Heart left ventricle (tissue), 16 donors: ENCODE measurements around the gene TRAPPC3L. TPM values are rescaled to one million over a fixed set of nuclear protein-coding genes. Genes with fewer than 3 reads are reported as not detected.

ENCODE experiments used
- ATAC-seq, 4 donors: fragments of 200-7000 bp; cut with Tn5 transposase; one replicate each; pipeline ENCODE4 v1.9.1; 2020 to 2022; ENCODE audit warnings: moderate library complexity in 4 of 4, mild to moderate bottlenecking in 3 of 4, moderate number of reproducible peaks in 1 of 4
- DNase-seq, 5 donors: peaks; one replicate each; pipeline ENCODE4 v3.0.0-alpha.2; 2020
- H3K27ac ChIP-seq, 12 donors: fragments of 200-600 bp; sonication (generic) in 4 of 12; one replicate each; pipeline versions ENCODE4 v1.5.0 to v1.8.0; 2016 to 2022; ENCODE audit warnings: mild to moderate bottlenecking in 2 of 12
- H3K27me3 ChIP-seq, 9 donors: fragments of 200-600 bp; sonication (generic) in 2 of 9; one replicate each; pipeline versions ENCODE4 v1.5.1 to v1.8.0; 2016 to 2022; ENCODE audit warnings: mild to moderate bottlenecking in 3 of 9
- H3K36me3 ChIP-seq, 9 donors: fragments of 200-600 bp; sonication (generic) in 2 of 9; one replicate each; pipeline versions ENCODE4 v1.5.0 to v1.8.0; 2018 to 2022; ENCODE audit warnings: mild to moderate bottlenecking in 2 of 9
- H3K4me1 ChIP-seq, 12 donors: fragments of 200-600 bp; sonication (generic) in 4 of 12; one replicate each; pipeline versions ENCODE4 v1.5.0 to v1.8.0; 2016 to 2022; ENCODE audit warnings: mild to moderate bottlenecking in 3 of 12
- H3K4me3 ChIP-seq, 12 donors: fragments of 200-600 bp; sonication (generic) in 4 of 12; one replicate each; pipeline versions ENCODE4 v1.5.0 to v1.8.0; 2017 to 2022; ENCODE audit warnings: mild to moderate bottlenecking in 9 of 12, moderate library complexity in 4 of 12
- H3K9me3 ChIP-seq, 12 donors: fragments of 200-600 bp; sonication (generic) in 4 of 12; one replicate each; pipeline versions ENCODE4 v1.5.0 to v1.8.0; 2016 to 2022; ENCODE audit warnings: mild to moderate bottlenecking in 1 of 12
- POLR2A ChIP-seq, 2 donors: fragments of 450-650 bp; IDR thresholded peaks; one replicate each; pipeline ENCODE4 v1.6.1; 2017; ENCODE audit warnings: antibody characterized with exemption in 2 of 2, mild to moderate bottlenecking in 2 of 2, moderate library complexity in 2 of 2
- WGBS, 4 donors: extraction: QIAGEN DNeasy Blood & Tissue Kit in 2 of 4; methylation state at CpG; one replicate each; pipeline versions ENCODE4 v1.1.5 to v1.1.7; 2013 to 2018; 5-methylcytosine and 5-hydroxymethylcytosine counted together
- intact Hi-C, 10 donors: fragments of 100-400 bp; cut with DNase I; formaldehyde crosslinking; loops; one replicate each; pipeline versions ENCODE4 v1.11.1 to v1.14.2; 2022
- polyA plus RNA-seq, 2 donors: library from polyadenylated mRNA; stranded (reverse); fragments of 200-250 nt; gene quantifications; one replicate each; pipeline ENCODE4 v1.2.3, GENCODE V29; 2013
- total RNA-seq, 9 donors: library from RNA; depleted of rRNA in 2 of 9; stranded (reverse); fragments of >200 nt in 2 of 9; fragmentation: NEBNext Ultra II Directional in 3 of 9; extraction: Animal tissue kit (Norgen Biotek cat#: 25700) in 3 of 9; gene quantifications; one replicate each; pipeline versions ENCODE4 v1.1.0 to v1.2.4, GENCODE V29; 2016 to 2023
- TF ChIP-seq, protein P1 (sequence below), 12 donors: fragments of 200-600 bp; sonication (generic) in 4 of 12; IDR thresholded peaks; one replicate each; pipeline versions ENCODE4 v1.5.0 to v1.8.0; 2018 to 2022; ENCODE audit warnings: antibody characterized with exemption in 12 of 12, mild to moderate bottlenecking in 5 of 12
- donor health status: ischemic (EF 13 %, LVEDD 7.1; RV severe dilation, severe dysfunction).
- donor health status: healthy with polysubstance abuse.
- donor health status: DM: no; HTN: yes; CAD: no.
- donor health status: DM: no; HTN: no; CAD: no.
- donor health status: ischemic (EF 25% LVEDD 6.9; RV normal size, moderate dysfunction).
- donor health status: ischemic (EF 25% LVEDD 5.7; RV mildly dilated, moderate dysfunction).
- donor health status: healthy.
- donor health status: DM: yes; HTN: yes; CAD: no.
- donor health status: ischemic (EF 35%, LVEDD 5.7; RV mildly dilated, moderate dysfunction).
- donor health status: nonischemic (EF 11% LVEDD 7.7; RV severe dilation, severe dysfunction).
- donor health status: DM: yes; HTN: yes; CAD: no.
- donor health status: PGD.
- donor health status: ischemic (EF 29% LVEDD 5.4; RV normal size, mild dysfunction).
- donor health status: nonischemic (EF 23%, LVEDD 6.1; RV moderate dilation, normal function).

Gene TRAPPC3L
- total and polyA plus RNA-seq, 11 donors = 0.11 to 0.29 (median 0.19) TPM; not detected in 7

DNA sequence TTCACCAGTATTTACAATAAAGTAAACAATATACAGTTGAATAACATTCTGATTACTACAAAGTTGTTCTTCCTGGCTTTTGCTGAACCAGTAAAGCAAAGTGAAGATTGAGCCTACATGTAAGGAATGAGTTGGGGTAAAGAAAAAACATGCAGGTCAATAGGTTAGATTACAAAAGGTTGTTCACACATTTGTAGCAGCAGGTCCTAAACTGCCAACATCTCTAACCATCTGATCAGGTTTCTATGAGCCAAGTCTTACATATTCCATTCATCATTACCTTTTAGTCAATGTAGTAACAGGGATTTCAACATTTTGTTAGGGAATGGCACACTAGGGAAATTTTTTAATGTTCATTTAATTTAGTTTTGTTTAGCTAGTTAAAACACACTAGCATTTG lies 93.6 kb downstream of the TRAPPC3L start:
- Histone ChIP-seq H3K4me3 (no peak overlapping the region), H3K9me3 (no peaks in the 10 kb centered on the region), H3K27ac (peak overlapping the region in 1 of 12 donors; percentile 28), H3K27me3 (no peaks in the 10 kb centered on the region), H3K36me3 (no peaks in the 10 kb centered on the region), H3K4me1 (peaks cover 0 to 59% (median 0%) of the 10 kb centered on the region in 12 donors)
- DNase-seq (no peak), ATAC-seq (no peak)
- intact Hi-C loops = loop anchor here in 2 of 10 donors (10.0 kb wide), 2 partner anchors 147 to 167 kb away; no protein-coding TSS in a partner anchor
- TF ChIP-seq, protein P1, sequence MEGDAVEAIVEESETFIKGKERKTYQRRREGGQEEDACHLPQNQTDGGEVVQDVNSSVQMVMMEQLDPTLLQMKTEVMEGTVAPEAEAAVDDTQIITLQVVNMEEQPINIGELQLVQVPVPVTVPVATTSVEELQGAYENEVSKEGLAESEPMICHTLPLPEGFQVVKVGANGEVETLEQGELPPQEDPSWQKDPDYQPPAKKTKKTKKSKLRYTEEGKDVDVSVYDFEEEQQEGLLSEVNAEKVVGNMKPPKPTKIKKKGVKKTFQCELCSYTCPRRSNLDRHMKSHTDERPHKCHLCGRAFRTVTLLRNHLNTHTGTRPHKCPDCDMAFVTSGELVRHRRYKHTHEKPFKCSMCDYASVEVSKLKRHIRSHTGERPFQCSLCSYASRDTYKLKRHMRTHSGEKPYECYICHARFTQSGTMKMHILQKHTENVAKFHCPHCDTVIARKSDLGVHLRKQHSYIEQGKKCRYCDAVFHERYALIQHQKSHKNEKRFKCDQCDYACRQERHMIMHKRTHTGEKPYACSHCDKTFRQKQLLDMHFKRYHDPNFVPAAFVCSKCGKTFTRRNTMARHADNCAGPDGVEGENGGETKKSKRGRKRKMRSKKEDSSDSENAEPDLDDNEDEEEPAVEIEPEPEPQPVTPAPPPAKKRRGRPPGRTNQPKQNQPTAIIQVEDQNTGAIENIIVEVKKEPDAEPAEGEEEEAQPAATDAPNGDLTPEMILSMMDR (IDR thresholded peaks at IDR 0.05) = no peak
- no peak for TF ChIP-seq POLR2A (IDR thresholded peaks at IDR 0.05)

DNA sequence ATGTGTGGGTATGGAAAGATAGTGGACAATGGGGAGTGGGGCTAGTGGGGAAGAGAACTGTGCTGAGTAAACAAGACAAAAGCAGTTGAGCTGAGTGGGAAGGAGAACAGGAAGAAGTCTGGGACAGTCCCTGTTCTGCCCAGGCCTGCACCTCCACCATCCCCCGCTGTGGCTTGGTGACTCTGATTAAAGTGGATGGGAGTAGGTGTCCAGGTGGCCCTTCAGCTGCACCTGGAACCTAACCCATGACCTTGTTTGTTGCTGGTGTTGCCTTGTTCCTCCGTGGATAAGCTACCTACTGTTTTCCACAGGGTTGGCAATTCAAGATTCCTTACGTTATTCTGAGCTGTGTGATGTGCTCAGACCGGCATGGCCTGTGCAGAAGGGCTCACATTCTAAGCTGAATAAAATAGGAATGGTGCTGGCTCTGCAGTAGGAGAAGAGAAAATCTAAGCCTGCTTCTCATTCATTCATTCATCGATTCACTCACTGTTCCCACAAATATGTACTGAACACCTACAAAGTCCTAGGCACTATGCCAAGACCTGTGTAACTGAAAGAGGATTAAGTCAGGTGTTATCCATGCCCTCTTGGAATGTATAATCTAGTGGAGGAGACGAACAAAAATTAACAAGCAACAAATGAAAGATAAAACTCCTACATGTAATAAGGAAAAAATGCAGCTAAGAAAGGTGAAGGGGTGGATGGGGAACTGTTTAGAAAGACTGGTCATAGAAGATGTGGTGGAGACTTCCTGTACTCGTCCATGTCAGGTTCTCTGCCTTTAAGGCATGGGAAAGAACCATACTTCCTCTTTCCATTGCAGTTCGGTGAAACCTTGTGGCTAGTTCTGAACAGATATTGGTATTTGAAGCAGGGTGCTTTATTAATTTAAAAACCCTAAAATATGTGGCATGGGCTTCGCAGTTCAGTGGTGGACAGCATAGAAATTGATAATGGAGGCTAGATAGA lies 94.4 kb downstream of the TRAPPC3L start:
- ATAC-seq (peak in 1 of 4 donors; percentile 61), DNase-seq (no peak)
- Histone ChIP-seq H3K9me3 (no peaks in the 10 kb centered on the region), H3K27ac (peak overlapping the region in 1 of 12 donors; percentile 28), H3K4me3 (no peak overlapping the region), H3K27me3 (no peaks in the 10 kb centered on the region), H3K4me1 (peaks cover 0 to 59% (median 0%) of the 10 kb centered on the region in 12 donors), H3K36me3 (no peaks in the 10 kb centered on the region)
- 78 to 85% (median 79%) methylated on average over 9 of the region's 9 CpGs for WGBS, 4 donors
- intact Hi-C loops = loop anchor here in 2 of 10 donors (10.0 kb wide), 2 partner anchors 146 to 166 kb away; no protein-coding TSS in a partner anchor
- TF ChIP-seq POLR2A (IDR thresholded peaks at IDR 0.05) = no peak
- TF ChIP-seq, protein P1 (IDR thresholded peaks at IDR 0.05) = no peak

DNA sequence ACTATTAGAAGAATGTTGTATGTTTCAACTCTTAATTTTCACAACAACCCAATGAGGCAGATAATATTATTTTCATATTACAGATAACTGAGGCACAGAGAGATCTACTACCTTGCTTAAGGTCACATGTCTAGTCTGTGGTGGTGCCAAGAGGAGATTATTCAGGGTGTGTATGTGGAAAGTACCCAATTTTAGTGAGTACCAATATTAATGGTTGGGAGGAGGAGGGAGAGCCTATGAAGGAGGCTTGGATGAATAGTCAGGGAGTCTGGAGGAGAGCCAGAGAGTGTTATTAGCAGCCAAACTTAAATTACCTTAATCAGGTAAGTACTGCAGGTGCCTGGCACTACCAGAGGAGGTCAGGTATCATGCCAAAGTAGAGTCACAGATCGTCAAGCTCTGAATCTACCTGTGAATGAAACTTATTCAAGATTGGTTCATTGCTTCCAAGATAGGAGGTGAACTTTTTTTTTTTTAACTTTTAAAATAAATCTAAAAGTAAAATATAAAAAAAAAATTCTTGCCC lies 95.2 kb downstream of the TRAPPC3L start:
- Histone ChIP-seq H3K27me3 (no peaks in the 10 kb centered on the region), H3K36me3 (no peaks in the 10 kb centered on the region), H3K4me3 (no peak overlapping the region), H3K9me3 (no peaks in the 10 kb centered on the region), H3K27ac (no peak overlapping the region), H3K4me1 (peaks cover 0 to 65% (median 0%) of the 10 kb centered on the region in 12 donors)
- no peak for TF ChIP-seq POLR2A (IDR thresholded peaks at IDR 0.05)
- TF ChIP-seq, protein P1 (IDR thresholded peaks at IDR 0.05) = no peak
- DNase-seq (no peak), ATAC-seq (no peak)
- 80 to 92% (median 86%) methylated on average over 1 of the region's 1 CpG for WGBS, 4 donors
- intact Hi-C loops = loop anchor here in 2 of 10 donors (10.0 kb wide), 2 partner anchors 145 to 165 kb away; no protein-coding TSS in a partner anchor

- DNase-seq (no peak), ATAC-seq (no peak)
- no peaks in the 10 kb centered on the region for H3K27me3 ChIP-seq
- intact Hi-C loops = loop anchor here in 7 of 10 donors (5.0 to 10.0 kb wide), 4 partner anchors 83 to 165 kb away; no protein-coding TSS in a partner anchor
- TF ChIP-seq, protein P1 (IDR thresholded peaks at IDR 0.05) = no peak
- no peak for TF ChIP-seq POLR2A (IDR thresholded peaks at IDR 0.05)
- peaks cover 0 to 71% (median 0%) of the 10 kb centered on the region in 12 donors for H3K4me1 ChIP-seq
- H3K9me3 ChIP-seq = no peaks in the 10 kb centered on the region
- 52 to 96% (median 91%) methylated on average over 1 of the region's 1 CpG for WGBS, 4 donors
- H3K27ac ChIP-seq = no peak overlapping the region
- H3K36me3 ChIP-seq = no peaks in the 10 kb centered on the region
- H3K4me3 ChIP-seq = no peak overlapping the region
Observed at GRCh38 chr6:116449565-116449964, 95.9 kb downstream of the TRAPPC3L start.
